ENCODE measurements around the gene NFASC. TPM values are rescaled to one million over a fixed set of nuclear protein-coding genes. Genes with fewer than 3 reads are reported as not detected.

NFASC gene
- total RNA-seq, 1 experiment from 2014 or later, result 5.8 TPM

DNA sequence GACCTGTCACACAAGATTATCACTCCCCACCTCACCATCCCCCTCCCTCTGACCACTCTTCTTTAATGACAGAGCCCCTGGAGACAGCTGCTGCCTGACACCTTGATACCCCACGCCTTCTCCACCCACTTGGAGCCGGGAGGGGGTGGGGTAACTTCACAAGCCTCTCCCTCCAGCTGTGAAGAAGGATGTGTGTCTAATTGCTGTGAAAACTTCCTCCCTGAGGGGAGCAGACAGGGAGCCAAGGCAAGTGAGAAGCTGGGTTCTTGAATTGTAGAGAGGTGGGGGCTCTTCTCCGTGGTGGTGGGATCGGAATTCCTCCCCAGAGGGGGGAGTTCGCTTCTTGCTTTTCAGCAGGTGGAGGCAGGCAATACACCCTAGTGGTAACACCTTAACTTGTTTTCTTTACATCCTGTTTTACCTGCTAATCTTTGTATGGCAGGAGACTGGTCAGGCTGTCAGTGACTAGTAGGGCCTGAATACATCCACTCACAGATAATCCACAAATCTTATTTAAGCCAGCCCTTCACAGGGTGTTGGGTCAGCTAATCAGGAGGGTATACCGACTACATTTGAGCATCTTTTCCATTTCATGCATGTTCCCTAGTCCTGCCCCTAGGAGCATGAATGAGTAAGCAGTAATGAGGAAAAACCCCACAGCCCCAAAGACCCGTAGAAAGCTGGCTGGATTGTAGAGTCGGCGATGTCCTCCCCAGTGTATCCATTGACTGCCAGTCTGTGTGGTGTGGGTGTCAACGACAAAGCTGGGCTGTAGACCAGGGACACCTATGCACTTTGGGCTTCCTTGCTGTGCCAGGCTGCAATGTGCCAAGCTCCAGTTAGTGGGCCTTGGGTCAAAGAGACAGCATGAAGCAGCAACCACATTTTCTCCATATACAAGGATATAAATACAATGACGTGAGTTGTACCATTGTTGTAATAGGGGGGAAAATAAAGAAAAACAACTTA, 57.3 kb downstream of the NFASC start:
- no peak for DNase-seq (ENCODE audit: low read depth)

DNA sequence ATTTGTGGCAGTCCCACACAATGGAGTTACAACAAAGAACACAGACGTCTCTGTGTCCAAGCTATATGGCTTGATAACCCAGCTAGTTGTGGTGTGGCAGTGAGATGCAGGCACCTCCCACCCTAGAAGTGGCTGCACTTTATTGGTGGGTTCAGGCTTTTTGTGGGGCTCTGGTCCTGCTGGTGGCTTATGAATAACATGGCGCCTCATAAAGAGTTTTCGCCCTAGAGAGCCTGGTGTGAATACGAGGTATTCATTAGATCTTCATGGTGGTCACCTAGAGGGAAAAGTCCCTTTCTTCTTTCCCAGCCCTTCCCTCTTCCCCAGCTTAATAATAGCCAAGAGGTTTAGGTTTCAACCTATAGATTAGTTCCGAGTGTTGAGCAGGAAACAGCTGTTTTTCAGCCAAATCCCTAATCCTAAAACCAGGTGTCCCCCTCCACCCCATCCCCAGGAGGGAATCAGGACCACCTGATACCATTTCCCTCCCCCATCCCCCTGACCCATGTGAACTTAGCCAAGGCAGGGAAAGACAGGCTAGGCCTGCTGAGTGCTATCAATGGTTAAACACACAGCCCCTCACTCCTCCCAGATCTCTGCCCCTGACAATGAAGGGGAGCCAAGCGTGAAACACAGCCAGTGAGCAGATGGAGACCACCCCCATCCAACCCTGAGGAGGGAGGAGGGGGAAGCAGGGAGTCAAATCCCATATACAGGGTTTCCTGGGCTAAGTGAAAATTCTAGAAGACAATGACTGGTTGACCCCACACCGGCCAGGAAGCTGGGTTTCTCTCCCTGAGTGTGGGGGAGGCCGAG, 58.2 kb downstream of the NFASC start:
- DNase-seq (ENCODE audit: low read depth), result no peak

- no peak for DNase-seq (ENCODE audit: low read depth)
These were observed 59.0 kb downstream of the NFASC start for GRCh38 chr1:204929487-204930154.

DNA sequence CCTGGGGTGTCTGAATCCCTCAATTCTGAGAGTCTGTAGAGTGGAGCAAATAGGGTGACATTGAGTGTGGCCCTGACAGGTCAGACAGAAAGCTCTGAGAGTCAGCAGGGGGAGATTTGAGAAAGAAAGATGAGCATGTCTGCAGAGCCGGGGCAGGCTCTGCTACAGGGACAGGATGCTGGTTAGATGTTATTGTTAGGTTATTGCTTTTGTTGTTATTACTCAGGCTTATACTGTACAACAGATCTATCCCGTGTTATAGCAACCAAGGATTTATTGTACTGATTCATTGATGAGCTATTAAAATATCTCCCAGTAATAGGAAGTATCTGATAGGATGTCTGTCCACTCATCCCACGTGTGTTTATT, 59.5 kb downstream of the NFASC start:
- DNase-seq (ENCODE audit: low read depth), result no peak

DNA sequence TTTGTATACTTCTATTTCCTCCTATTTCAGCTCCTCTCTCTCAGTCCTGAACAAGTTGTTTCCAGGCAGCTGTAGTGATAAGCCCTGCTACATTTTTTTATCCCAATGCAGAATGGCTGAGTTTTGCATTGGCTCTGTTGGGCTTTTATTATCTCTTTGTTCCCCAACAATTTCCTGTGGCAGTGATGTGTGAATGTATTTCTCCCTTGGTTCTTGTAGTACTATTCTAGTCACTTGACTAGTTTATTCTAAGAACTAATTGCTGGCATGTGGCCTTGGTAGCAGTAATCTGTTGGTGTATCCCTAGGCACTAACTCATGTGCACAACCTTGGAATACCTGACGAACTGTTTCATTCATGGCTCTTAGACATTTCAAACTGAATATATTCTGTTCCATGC, 60.7 kb downstream of the NFASC start:
- DNase-seq (ENCODE audit: low read depth), result no peak

GRCh38 chr1:204931768-204932572, 61.3 kb downstream of the NFASC start:
- no peak for DNase-seq (ENCODE audit: low read depth)

GRCh38 chr1:204932573-204932909, 61.9 kb downstream of the NFASC start:
- no peak for DNase-seq (ENCODE audit: low read depth)

DNA sequence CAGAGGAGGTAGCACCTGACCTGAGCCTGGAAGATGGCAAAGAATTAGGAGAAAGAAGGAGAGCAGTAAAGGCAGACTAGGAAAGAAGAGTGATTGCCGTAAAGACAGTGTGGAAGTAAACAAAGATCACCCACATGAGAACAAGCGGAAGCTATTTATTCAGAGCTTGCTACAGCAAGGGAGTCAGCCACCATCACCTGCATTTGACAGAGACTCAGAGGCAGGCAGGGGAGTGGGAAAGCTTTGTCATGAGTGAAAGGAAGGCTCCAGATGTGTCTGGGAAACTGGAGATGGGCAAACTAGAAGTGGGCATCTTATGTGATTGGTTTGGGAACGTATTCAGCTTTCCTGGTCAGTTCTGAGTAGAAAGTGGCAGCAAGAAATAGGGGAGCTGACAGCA, 64.5 kb downstream of the NFASC start:
- DNase-seq (ENCODE audit: low read depth), result no peak

DNA sequence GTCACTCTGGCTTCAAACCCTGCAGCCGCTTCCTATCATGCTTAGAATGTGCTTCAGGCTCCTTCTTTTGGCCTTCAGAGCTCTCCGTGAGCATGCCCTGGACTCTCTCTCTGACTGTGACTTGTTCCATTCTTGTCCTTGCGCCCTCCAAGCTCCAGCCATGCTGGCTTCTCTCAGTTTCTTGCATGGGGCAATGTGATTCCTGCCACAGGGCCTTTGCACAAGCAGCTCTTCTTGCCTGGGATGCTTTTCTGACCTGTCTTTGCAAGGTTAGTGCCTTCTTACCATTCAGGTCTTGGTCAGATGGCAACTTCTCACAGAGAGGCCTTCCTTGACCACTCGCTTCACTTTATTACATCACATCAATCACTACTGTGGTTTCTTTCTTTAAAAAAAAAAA, 66.1 kb downstream of the NFASC start:
- no peak for DNase-seq (ENCODE audit: low read depth)

GRCh38 chr1:204937901-204938300, 67.2 kb downstream of the NFASC start:
- no peak for DNase-seq (ENCODE audit: low read depth)

GRCh38 chr1:204940591-204940990, 69.9 kb downstream of the NFASC start:
- DNase-seq (ENCODE audit: low read depth), result no peak

GRCh38 chr1:204941421-204942338, 71.0 kb downstream of the NFASC start:
- DNase-seq (ENCODE audit: low read depth), result peak; percentile 69

GRCh38 chr1:204943495-204943894, 72.8 kb downstream of the NFASC start:
- DNase-seq (ENCODE audit: low read depth), result no peak

DNA sequence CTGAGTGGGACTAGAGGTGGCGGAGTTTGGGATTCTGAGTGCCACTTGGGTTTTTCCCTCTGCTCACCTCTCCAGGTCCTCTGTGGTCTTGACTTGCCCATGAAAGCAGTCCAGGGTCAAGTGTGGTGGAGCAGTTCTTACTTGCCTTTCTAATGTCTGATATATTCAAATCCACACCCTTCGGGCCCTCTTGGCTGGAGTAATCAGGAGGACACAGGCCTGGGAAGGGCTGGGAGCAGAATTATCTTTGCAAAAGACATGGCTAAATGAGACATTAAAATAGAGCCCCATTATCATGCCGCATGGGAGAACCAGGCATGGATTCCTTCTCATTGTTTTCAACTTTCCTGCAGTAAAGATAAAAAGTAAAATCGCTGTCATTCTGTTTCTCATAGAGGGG, 74.0 kb downstream of the NFASC start:
- DNase-seq (ENCODE audit: low read depth), result no peak

DNA sequence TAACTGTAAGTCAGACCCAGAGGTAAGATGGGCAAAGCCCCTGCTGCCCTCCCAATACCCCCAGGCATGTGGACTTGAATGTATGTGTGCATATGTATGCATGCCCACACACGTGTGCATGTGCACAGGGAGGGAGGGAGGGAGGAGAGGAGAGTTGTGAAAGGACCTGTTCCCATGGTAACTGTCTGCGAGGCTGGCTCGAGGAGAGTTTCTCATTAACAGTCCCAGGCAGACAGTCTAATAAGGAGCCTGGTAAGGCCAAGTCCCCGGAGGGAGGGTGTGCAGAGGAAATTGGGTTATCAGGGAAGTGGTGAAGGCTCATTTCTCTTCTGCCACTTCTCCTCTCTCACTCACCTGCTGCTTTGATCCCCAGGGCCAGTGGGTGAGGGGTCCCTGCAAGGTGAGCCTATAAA, 74.9 kb downstream of the NFASC start:
- DNase-seq (ENCODE audit: low read depth), result no peak

GRCh38 chr1:204946640-204947039, 76.0 kb downstream of the NFASC start:
- no peak for DNase-seq (ENCODE audit: low read depth)

- no peak for DNase-seq (ENCODE audit: low read depth)
These were observed 76.7 kb downstream of the NFASC start for GRCh38 chr1:204947338-204947737.

DNA sequence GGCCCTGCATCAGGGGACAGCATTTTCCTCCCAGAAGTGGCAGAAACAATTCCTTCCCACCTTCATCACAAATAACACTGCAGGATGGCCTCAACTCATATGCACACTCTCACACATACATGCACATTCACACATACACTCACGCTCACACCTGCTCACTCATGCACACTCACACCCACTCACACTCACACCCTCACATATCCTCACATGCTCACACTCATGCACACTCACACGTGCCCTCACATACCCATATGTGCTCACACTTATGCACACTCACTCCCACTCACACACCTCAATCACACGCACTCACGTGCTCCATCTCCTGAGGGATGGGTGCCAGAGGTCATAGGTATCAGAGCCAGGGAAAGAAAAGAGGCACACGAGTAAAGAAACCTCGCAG, 77.1 kb downstream of the NFASC start:
- DNase-seq (ENCODE audit: low read depth), result no peak

GRCh38 chr1:204950353-204951001, 79.8 kb downstream of the NFASC start:
- DNase-seq (ENCODE audit: low read depth), result no peak
